Tibial nerve (tissue), 4 donors: ENCODE data around the gene VWCE. TPM values are rescaled to one million over a fixed set of nuclear protein-coding genes. Genes with fewer than 3 reads are reported as not detected.
"Not testable (repeated sequence)": the region's sequence is repeated elsewhere in the genome, so short reads cannot be mapped to it uniquely, and the experiment has no call there.

Source experiments
- DNase-seq, 2 donors: peaks; one replicate each; pipeline ENCODE4 v3.0.0-alpha.2; 2019; ENCODE audit warnings: low spot score in 2 of 2
- H3K27ac ChIP-seq, 4 donors: fragments of 200-600 bp; sonication (generic) in 3 of 4; one replicate each; pipeline ENCODE4 v1.5.1; 2017 to 2019; ENCODE audit warnings: mild to moderate bottlenecking in 1 of 4
- H3K27me3 ChIP-seq, 2 donors: fragments of 200-600 bp; sonication (generic) in 1 of 2; one replicate each; pipeline versions ENCODE4 v1.5.1 to v1.6.0; 2017 to 2019
- H3K36me3 ChIP-seq, 3 donors: fragments of 200-600 bp; sonication (generic); one replicate each; pipeline ENCODE4 v1.5.1; 2018 to 2019
- H3K4me1 ChIP-seq, 4 donors: fragments of 200-600 bp; sonication (generic) in 3 of 4; one replicate each; pipeline ENCODE4 v1.5.1; 2017 to 2019
- H3K4me3 ChIP-seq, 4 donors: fragments of 200-600 bp; sonication (generic) in 3 of 4; one replicate each; pipeline ENCODE4 v1.5.1; 2017 to 2019; ENCODE audit warnings: mild to moderate bottlenecking in 1 of 4, moderate library complexity in 1 of 4
- H3K9me3 ChIP-seq, 4 donors: fragments of 200-600 bp; sonication (generic) in 3 of 4; one replicate each; pipeline ENCODE4 v1.5.1; 2017 to 2019
- EP300 ChIP-seq, 2 donors: sonication (generic); formaldehyde crosslinking; IDR thresholded peaks; one replicate each; pipeline ENCODE4 v1.6.1; 2017; ENCODE audit warnings: antibody characterized with exemption in 2 of 2, mild to moderate bottlenecking in 1 of 2
- POLR2A ChIP-seq, 2 donors: fragments of 450-650 bp; IDR thresholded peaks; one replicate each; pipeline ENCODE4 v1.6.1; 2017; ENCODE audit warnings: antibody characterized with exemption in 2 of 2, mild to moderate bottlenecking in 2 of 2, moderate library complexity in 2 of 2
- WGBS, 2 donors: methylation state at CpG; one replicate each; pipeline ENCODE4 v1.1.5; 2018; 5-methylcytosine and 5-hydroxymethylcytosine counted together
- total RNA-seq, 4 donors: library from RNA; depleted of rRNA; stranded (reverse); fragments of >200 nt; gene quantifications; one replicate each; pipeline ENCODE4 v1.1.0, GENCODE V29; 2016
- TF ChIP-seq, protein P1 (sequence below), 5 experiments: fragments of 200-600 bp in 3 of 5; fragments of 450-650 bp in 2 of 5; sonication (generic) in 3 of 5; IDR thresholded peaks; one replicate each; pipeline ENCODE4 v1.5.1; 2016 to 2019; ENCODE audit warnings: antibody characterized with exemption in 5 of 5, mild to moderate bottlenecking in 3 of 5, moderate library complexity in 2 of 5

VWCE gene
- total RNA-seq, 4 donors from 2014 or later, result 1.3 to 6.3 (median 4.3) TPM

DNA sequence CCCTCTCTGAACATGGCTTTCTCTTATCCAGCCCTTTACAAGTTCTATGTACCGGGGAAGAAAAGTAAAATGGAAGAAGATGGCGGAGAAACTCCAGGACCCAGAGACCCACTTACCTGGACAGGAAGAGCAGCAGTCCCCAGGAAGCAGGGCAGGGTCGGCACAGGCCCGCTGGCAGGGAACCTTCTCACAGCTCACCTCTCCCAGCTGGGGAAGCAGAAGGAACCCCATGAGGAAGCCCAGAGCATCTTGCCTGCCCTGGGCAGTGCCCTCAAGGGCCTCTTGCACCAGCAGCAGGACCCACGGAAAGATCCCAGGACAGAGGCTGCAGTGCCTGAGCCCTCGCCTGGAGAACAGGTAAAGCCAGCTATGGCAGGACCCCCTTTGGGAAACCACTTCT, 30.7 kb downstream of the VWCE start:
- no peak overlapping the region for H3K27ac ChIP-seq
- H3K36me3 ChIP-seq, result no peaks in the 10 kb centered on the region
- H3K27me3 ChIP-seq, result no peaks in the 10 kb centered on the region
- DNase-seq, result no peak
- H3K4me3 ChIP-seq, result no peak overlapping the region
- H3K4me1 ChIP-seq, result no peaks in the 10 kb centered on the region
- TF ChIP-seq EP300 (IDR thresholded peaks at IDR 0.05) (no peak), POLR2A (IDR thresholded peaks at IDR 0.05) (no peak)
- TF ChIP-seq, protein P1, sequence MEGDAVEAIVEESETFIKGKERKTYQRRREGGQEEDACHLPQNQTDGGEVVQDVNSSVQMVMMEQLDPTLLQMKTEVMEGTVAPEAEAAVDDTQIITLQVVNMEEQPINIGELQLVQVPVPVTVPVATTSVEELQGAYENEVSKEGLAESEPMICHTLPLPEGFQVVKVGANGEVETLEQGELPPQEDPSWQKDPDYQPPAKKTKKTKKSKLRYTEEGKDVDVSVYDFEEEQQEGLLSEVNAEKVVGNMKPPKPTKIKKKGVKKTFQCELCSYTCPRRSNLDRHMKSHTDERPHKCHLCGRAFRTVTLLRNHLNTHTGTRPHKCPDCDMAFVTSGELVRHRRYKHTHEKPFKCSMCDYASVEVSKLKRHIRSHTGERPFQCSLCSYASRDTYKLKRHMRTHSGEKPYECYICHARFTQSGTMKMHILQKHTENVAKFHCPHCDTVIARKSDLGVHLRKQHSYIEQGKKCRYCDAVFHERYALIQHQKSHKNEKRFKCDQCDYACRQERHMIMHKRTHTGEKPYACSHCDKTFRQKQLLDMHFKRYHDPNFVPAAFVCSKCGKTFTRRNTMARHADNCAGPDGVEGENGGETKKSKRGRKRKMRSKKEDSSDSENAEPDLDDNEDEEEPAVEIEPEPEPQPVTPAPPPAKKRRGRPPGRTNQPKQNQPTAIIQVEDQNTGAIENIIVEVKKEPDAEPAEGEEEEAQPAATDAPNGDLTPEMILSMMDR (IDR thresholded peaks at IDR 0.05), result no peak
- WGBS, 2 donors, result 88 to 91% methylated on average over 5 to 6 of the region's 6 CpGs
- no peaks in the 10 kb centered on the region for H3K9me3 ChIP-seq

DNA sequence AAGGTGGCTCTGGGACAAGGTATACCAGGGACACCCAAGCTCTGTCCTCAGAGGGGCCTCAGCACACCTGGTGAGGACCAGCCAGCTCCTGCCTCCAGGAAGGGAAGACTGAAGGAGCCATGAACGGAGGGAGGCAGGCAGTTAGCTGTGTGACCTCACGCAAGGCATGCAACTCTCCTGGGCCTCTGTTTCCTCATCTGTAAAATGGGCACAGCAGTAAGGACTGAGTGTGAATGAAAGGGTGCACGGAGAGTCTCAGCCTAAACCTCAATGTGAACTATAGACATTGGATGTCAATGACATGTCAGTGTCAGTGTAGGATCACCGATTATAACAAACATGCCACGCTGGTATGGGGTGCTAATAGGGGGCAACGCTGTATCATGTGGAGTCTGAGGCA, 35.8 kb downstream of the VWCE start:
- H3K27ac ChIP-seq, result no peak overlapping the region
- TF ChIP-seq, protein P1 (IDR thresholded peaks at IDR 0.05), result no peak
- TF ChIP-seq EP300 (IDR thresholded peaks at IDR 0.05), result no peak
- no peak for TF ChIP-seq POLR2A (IDR thresholded peaks at IDR 0.05)
- no peak for DNase-seq

DNA sequence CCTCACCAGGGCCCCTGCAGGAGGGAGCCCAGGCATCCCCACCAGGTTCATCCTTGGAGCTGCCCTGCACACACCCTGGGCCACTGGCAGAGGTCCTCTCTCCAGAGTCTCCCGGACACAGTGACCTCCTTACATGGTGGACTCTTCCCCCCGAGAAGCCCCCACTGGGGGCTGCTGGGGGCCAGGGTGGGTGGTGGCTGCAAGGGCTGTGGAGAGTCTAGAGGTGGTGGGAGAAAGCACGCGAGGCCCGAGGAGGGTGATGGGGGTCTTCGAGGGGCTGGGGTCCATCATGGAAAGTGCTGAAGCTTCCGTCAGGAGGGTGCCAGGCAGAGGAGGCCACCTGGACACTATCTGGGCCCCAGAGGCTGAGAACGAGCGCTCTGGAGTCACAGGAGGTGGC, 36.6 kb downstream of the VWCE start:
- TF ChIP-seq EP300 (IDR thresholded peaks at IDR 0.05) (no peak), POLR2A (IDR thresholded peaks at IDR 0.05) (no peak)
- TF ChIP-seq, protein P1 (IDR thresholded peaks at IDR 0.05), result no peak
- Histone ChIP-seq H3K36me3 (peaks cover 0 to 10% (median 0%) of the 10 kb centered on the region in 3 donors), H3K27ac (no peak overlapping the region), H3K27me3 (no peaks in the 10 kb centered on the region), H3K9me3 (no peaks in the 10 kb centered on the region), H3K4me1 (peaks cover 0 to 5% (median 0%) of the 10 kb centered on the region in 4 donors), H3K4me3 (no peak overlapping the region)
- no peak for DNase-seq
- 85 to 88% methylated on average over 9 of the region's 9 CpGs for WGBS, 2 donors

More for the DNA sequence above, 35.8 kb downstream of the VWCE start:
- Histone ChIP-seq H3K4me1 (peaks cover 0 to 3% (median 0%) of the 10 kb centered on the region in 4 donors), H3K36me3 (peaks cover 0 to 10% (median 0%) of the 10 kb centered on the region in 3 donors), H3K27me3 (no peaks in the 10 kb centered on the region), H3K4me3 (no peak overlapping the region), H3K9me3 (no peaks in the 10 kb centered on the region)
- WGBS, 2 donors, result 98 to 99% methylated on average over 6 of the region's 6 CpGs

DNA sequence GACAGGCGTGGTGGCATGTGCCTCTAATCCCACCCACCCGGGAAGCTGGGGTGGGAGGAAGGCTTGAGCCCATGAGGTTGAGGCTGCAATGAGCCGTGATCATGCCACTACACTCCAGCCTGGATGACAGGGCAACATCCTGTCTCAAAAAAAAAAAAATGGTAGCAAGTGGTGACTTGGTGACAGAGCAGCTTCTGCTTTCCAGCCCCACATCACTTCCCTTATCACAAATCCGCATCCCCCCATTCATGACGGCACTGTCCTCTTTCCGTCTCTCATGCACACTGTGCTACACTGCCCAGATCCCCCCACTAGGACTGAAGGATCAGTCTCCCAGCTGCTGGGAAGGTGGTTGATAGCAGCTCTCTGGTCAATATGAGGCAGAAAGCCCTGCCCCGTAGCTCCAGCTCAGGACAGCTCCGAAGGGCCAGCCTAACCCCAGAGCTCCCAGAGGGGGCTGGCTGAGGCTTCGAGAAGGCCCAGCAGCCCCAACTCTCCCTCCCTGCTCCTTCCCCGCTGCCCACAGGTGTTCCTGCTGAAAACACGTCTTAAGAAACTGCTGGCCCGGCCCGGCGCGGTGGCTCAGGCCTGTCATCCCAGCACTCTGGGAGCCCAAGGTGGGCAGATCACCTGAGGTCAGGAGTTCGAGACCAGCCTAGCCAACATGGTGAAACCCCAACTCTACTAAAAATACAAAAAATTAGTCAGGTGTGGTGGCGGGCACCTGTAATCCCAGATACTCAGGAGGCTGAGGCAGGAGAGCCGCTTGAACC, 38.2 kb downstream of the VWCE start:
- Histone ChIP-seq H3K4me3 (no peak overlapping the region), H3K27ac (no peak overlapping the region), H3K4me1 (peaks cover 0 to 5% (median 0%) of the 10 kb centered on the region in 4 donors), H3K9me3 (no peaks in the 10 kb centered on the region), H3K27me3 (no peaks in the 10 kb centered on the region), H3K36me3 (peaks cover 0 to 10% (median 0%) of the 10 kb centered on the region in 3 donors)
- 86% methylated on average over 18 of the region's 18 CpGs for WGBS, 2 donors
- TF ChIP-seq POLR2A (IDR thresholded peaks at IDR 0.05) (no peak), EP300 (IDR thresholded peaks at IDR 0.05) (no peak)
- TF ChIP-seq, protein P1 (IDR thresholded peaks at IDR 0.05), result no peak
- no peak for DNase-seq

DNA sequence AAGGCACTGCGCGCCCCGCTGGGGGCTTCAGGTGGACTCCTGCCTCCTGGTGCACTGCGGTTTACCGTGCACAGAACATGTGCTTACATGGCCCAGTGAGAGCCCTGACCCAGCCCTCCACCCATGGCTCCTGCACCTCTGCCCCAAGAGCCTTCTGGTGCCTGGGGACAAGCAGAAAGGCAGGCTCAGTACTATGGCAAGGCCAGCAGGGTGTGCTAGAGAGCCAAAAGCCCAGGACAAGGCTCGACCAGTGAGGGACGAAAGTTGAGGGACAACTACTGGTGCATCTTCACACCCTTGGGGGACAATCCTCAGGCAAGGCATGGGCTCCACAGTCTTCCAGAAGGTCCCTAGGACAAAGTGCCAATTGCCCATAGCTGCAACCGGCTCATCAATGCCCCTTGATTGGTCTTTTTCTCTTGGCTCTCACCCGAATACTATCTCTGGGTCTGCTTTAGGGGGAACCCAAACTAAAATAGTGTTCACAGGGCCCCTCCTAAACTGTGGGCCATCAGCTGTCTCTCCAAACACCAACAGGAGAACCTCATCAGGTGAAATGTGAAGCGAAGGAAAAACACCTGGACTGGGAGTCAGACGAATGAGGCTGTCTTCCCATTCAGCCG, 40.6 kb downstream of the VWCE start:
- no peak overlapping the region for H3K4me3 ChIP-seq
- no peak for TF ChIP-seq POLR2A (IDR thresholded peaks at IDR 0.05)
- TF ChIP-seq, protein P1 (IDR thresholded peaks at IDR 0.05), result peak; percentile 53 to 76 (median 68)
- DNase-seq, result peak in 1 of 2 donors; percentile 42
- peaks cover 0 to 10% (median 0%) of the 10 kb centered on the region in 3 donors for H3K36me3 ChIP-seq
- H3K27ac ChIP-seq, result no peak overlapping the region
- no peaks in the 10 kb centered on the region for H3K9me3 ChIP-seq
- H3K27me3 ChIP-seq, result no peaks in the 10 kb centered on the region
- peaks cover 0 to 5% (median 0%) of the 10 kb centered on the region in 4 donors for H3K4me1 ChIP-seq
- WGBS, 2 donors, result 46 to 57% methylated on average over 12 of the region's 12 CpGs

DNA sequence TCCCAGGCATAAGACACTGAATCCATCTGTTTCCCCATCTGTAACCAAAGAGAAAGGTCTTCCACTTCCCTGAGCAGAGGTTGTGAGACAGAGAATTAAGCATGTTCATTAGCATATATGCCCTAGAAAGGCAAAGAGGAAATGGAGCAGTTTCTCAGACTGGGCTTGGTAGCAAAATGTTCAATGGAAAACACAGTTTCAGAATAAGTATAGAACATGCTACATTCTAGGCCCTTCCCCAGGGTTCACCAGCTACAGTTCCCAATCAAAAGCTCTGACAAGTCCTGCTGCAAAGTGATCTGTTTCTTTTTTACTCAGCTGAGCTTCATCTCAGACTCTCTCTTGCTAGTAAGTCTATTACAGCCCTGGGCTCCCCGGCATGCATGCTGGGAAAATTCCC, 42.8 kb downstream of the VWCE start:
- not testable (repeated sequence) for H3K27ac ChIP-seq, H3K27me3 ChIP-seq, H3K9me3 ChIP-seq, H3K4me1 ChIP-seq, DNase-seq, H3K4me3 ChIP-seq, H3K36me3 ChIP-seq
- WGBS, 2 donors, result 71 to 73% methylated on average over 1 of the region's 1 CpG

DNA sequence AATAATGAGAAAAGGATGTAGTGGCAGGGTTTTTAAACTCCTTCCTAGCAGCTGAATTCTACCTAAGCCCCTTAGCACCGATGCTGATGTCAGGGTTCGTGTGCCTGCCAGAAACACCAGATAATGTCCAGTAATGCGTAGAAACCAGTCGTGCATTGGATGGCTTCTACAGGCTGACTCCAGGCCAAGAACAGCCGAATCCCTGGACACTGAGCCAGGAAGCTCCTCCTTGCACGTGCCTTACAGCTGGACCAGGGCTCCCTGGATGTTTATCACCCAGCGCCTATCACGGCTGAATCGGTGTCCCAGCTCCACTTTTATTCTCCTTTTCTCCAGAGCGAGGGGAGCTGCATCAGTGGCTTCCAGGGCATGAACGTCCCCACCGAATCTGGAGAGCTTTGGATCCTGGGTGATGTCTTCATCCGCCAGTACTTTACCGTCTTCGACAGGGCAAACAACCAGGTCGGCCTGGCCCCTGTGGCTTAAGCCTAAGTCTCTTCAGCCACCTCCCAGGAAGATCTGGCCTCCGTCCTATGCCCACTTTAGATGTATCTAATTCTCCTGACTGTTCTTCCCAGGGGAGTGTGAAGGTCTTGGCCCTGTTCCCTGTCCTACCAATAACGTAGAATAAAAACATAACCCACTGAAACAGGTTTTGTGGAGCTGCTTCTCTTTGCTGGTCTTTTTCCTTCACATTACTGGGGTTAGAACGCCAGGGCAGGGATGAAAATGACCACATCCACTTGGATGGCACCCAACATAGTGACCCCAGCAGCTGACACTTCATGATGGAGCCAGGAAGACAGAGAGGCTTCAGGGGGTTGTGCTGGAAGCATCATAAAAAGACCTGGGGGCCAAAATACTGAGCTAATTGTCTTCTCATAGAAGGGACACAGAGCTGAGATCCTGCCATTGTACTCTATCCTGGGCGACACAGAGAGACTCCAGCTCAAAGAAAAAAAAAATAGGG, 44.0 kb downstream of the VWCE start:
- H3K9me3 ChIP-seq, H3K4me1 ChIP-seq, H3K36me3 ChIP-seq, H3K27ac ChIP-seq, H3K4me3 ChIP-seq, H3K27me3 ChIP-seq: not testable (repeated sequence)
- DNase-seq, result peak; percentile 20 to 26
- WGBS, 2 donors, result 57 to 74% methylated on average over 20 of the region's 20 CpGs
